Measurements from ENCODE around the gene NOC3L. TPM values are rescaled to one million over a fixed set of nuclear protein-coding genes. Genes with fewer than 3 reads are reported as not detected.
A peak's percentile ranks its signal among the peaks of the same experiment; 100 is the strongest.
"Not testable (repeated sequence)": the region's sequence is repeated elsewhere in the genome, so short reads cannot be mapped to it uniquely, and the experiment has no call there.

Gene NOC3L
- total RNA-seq, 1 donor from 2014 or later = 20.4 TPM

- Mint-ChIP-seq H3K27ac (no peak overlapping the region), H3K4me1 (ENCODE audit: low read depth) (no peaks in the 10 kb centered on the region), H3K9me3 (ENCODE audit: low read depth) (no peaks in the 10 kb centered on the region), H3K36me3 (ENCODE audit: insufficient read depth) (no peaks in the 10 kb centered on the region), H3K4me3 (ENCODE audit: low read depth) (no peak overlapping the region), H3K27me3 (no peaks in the 10 kb centered on the region)
- no peak for TF ChIP-seq CTCF (IDR thresholded peaks at IDR 0.05; ENCODE audit: unreplicated experiment)
- no peak for DNase-seq (ENCODE audit: low spot score, unreplicated experiment)
Observed at GRCh38 chr10:94397549-94398370, 35.0 kb upstream of the NOC3L start.

GRCh38 chr10:94392117-94392516 is 29.4 kb upstream of the NOC3L start:
- not testable (repeated sequence) for H3K4me1 Mint-ChIP-seq (ENCODE audit: low read depth); H3K36me3 Mint-ChIP-seq (ENCODE audit: insufficient read depth); H3K27ac Mint-ChIP-seq; DNase-seq (ENCODE audit: low spot score, unreplicated experiment); H3K4me3 Mint-ChIP-seq (ENCODE audit: low read depth); H3K27me3 Mint-ChIP-seq; H3K9me3 Mint-ChIP-seq (ENCODE audit: low read depth)

DNA sequence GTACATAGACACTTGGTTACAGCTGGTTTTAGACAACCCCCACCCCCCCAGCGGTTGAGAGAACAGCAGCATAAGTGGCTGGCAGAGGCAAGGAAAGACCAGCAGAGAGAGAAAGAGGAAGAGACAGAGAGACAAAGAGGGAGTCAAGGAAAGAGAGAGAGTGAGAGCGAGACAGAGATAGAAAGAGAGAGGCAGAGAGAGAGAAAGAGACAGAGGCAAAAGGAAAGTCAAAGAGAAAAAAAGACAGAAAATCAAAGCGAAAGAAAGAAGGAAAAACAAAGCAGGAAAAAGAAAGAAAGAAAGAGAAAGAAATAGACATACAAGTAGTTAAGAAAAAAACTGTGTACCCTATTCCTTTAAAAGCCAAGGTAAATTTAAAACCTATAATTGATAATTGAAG is 23.0 kb upstream of the NOC3L start:
- H3K27me3 Mint-ChIP-seq = not testable (repeated sequence)
- peak overlapping the region; percentile 3 for H3K27ac Mint-ChIP-seq

GRCh38 chr10:94383530-94383929 is 20.8 kb upstream of the NOC3L start:
- H3K9me3 Mint-ChIP-seq (ENCODE audit: low read depth) = peaks cover 7% of the 10 kb centered on the region
- no peak for TF ChIP-seq CTCF (IDR thresholded peaks at IDR 0.05; ENCODE audit: unreplicated experiment)
- no peak overlapping the region for H3K27ac Mint-ChIP-seq
- no peak for DNase-seq (ENCODE audit: low spot score, unreplicated experiment)
- no peaks in the 10 kb centered on the region for H3K27me3 Mint-ChIP-seq
- no peaks in the 10 kb centered on the region for H3K4me1 Mint-ChIP-seq (ENCODE audit: low read depth)
- no peak overlapping the region for H3K4me3 Mint-ChIP-seq (ENCODE audit: low read depth)
- peaks cover 1% of the 10 kb centered on the region for H3K36me3 Mint-ChIP-seq (ENCODE audit: insufficient read depth)

More for the DNA sequence above, 23.0 kb upstream of the NOC3L start:
- not testable (repeated sequence) for H3K36me3 Mint-ChIP-seq (ENCODE audit: insufficient read depth); H3K4me1 Mint-ChIP-seq (ENCODE audit: low read depth); DNase-seq (ENCODE audit: low spot score, unreplicated experiment); H3K4me3 Mint-ChIP-seq (ENCODE audit: low read depth); H3K9me3 Mint-ChIP-seq (ENCODE audit: low read depth)

- no peak overlapping the region for H3K27ac Mint-ChIP-seq
- no peaks in the 10 kb centered on the region for H3K4me1 Mint-ChIP-seq (ENCODE audit: low read depth)
- H3K27me3 Mint-ChIP-seq = peaks cover 4% of the 10 kb centered on the region
- no peak for DNase-seq (ENCODE audit: low spot score, unreplicated experiment)
- no peaks in the 10 kb centered on the region for H3K36me3 Mint-ChIP-seq (ENCODE audit: insufficient read depth)
- no peak for TF ChIP-seq CTCF (IDR thresholded peaks at IDR 0.05; ENCODE audit: unreplicated experiment)
- no peak overlapping the region for H3K4me3 Mint-ChIP-seq (ENCODE audit: low read depth)
- H3K9me3 Mint-ChIP-seq (ENCODE audit: low read depth) = no peaks in the 10 kb centered on the region
Observed at GRCh38 chr10:94376865-94377264, 14.1 kb upstream of the NOC3L start.

DNA sequence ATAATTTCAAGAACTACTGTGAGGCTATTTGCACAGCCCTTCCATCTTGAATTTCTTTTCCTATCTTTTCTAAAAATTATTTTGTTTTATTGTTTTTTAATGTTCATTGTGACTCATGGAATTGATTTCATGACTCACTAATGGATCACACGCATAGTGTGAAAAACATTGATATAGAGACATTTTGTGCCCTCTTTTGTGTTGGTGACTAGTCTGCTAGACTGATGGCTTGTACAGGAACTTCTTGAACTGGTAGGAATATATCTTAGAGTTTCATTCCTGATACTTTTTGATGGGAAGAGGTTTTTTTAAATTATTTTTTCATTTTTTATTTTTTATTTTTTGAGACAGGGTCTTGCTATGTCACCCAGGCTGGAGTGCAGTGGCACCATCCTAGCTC is 12.6 kb upstream of the NOC3L start:
- Mint-ChIP-seq H3K9me3 (ENCODE audit: low read depth) (no peaks in the 10 kb centered on the region), H3K4me1 (ENCODE audit: low read depth) (no peaks in the 10 kb centered on the region), H3K36me3 (ENCODE audit: insufficient read depth) (no peaks in the 10 kb centered on the region), H3K27me3 (peaks cover 4% of the 10 kb centered on the region), H3K27ac (no peak overlapping the region), H3K4me3 (ENCODE audit: low read depth) (no peak overlapping the region)
- TF ChIP-seq CTCF (IDR thresholded peaks at IDR 0.05; ENCODE audit: unreplicated experiment) = no peak
- no peak for DNase-seq (ENCODE audit: low spot score, unreplicated experiment)
